Dedifferentiated amniotic fluid mesenchymal stem cell (primary cell): Measurements from ENCODE around the gene VWA3A.
"Not testable (repeated sequence)": the region's sequence is repeated elsewhere in the genome, so short reads cannot be mapped to it uniquely, and the experiment has no call there.

ENCODE experiments used
- DNase-seq: peaks from one replicate; pipeline ENCODE4 v3.0.0-alpha.2; 2016; ENCODE audit errors: extremely low spot score

The VWA3A gene

GRCh38 chr16:22089910-22090309, 2.4 kb upstream of the VWA3A start:
- no peak for DNase-seq

GRCh38 chr16:22091721-22092120, 620 bp upstream of the VWA3A start:
- DNase-seq = no peak

GRCh38 chr16:22093331-22093730, 990 bp downstream of the VWA3A start:
- DNase-seq = no peak

GRCh38 chr16:22093996-22094395, 1.7 kb downstream of the VWA3A start:
- no peak for DNase-seq

- peak; percentile 59 for DNase-seq
Measured at GRCh38 chr16:22098405-22099255, 6.3 kb downstream of the VWA3A start.

- no peak for DNase-seq
Measured at GRCh38 chr16:22099256-22099975, 7.1 kb downstream of the VWA3A start.

- DNase-seq = no peak
Measured at GRCh38 chr16:22103441-22103840, 11.1 kb downstream of the VWA3A start.

GRCh38 chr16:22109258-22109898, 17.0 kb downstream of the VWA3A start:
- no peak for DNase-seq

GRCh38 chr16:22111629-22112028, 19.3 kb downstream of the VWA3A start:
- not testable (repeated sequence) for DNase-seq

- no peak for DNase-seq
Measured at GRCh38 chr16:22116095-22116700, 23.9 kb downstream of the VWA3A start.

GRCh38 chr16:22117609-22118008, 25.3 kb downstream of the VWA3A start:
- DNase-seq = no peak

- DNase-seq = no peak
Measured at GRCh38 chr16:22120440-22120839, 28.1 kb downstream of the VWA3A start.

GRCh38 chr16:22122239-22122638, 29.9 kb downstream of the VWA3A start:
- no peak for DNase-seq

GRCh38 chr16:22123146-22123545, 30.8 kb downstream of the VWA3A start:
- DNase-seq = no peak

- DNase-seq = no peak
Measured at GRCh38 chr16:22123759-22124490, 31.6 kb downstream of the VWA3A start.

GRCh38 chr16:22124583-22125284, 32.4 kb downstream of the VWA3A start:
- DNase-seq = no peak

GRCh38 chr16:22126037-22126558, 33.8 kb downstream of the VWA3A start:
- DNase-seq = no peak

GRCh38 chr16:22128537-22128936, 36.2 kb downstream of the VWA3A start:
- not testable (repeated sequence) for DNase-seq

GRCh38 chr16:22130528-22130927, 38.2 kb downstream of the VWA3A start:
- no peak for DNase-seq

- DNase-seq = no peak
Measured at GRCh38 chr16:22132801-22133200, 40.5 kb downstream of the VWA3A start.

GRCh38 chr16:22138482-22138881, 46.1 kb downstream of the VWA3A start:
- DNase-seq = no peak
